ENCODE data around the gene OR5M11.
"Not testable (repeated sequence)": the region's sequence is repeated elsewhere in the genome, so short reads cannot be mapped to it uniquely, and the experiment has no call there.

The OR5M11 gene

DNA sequence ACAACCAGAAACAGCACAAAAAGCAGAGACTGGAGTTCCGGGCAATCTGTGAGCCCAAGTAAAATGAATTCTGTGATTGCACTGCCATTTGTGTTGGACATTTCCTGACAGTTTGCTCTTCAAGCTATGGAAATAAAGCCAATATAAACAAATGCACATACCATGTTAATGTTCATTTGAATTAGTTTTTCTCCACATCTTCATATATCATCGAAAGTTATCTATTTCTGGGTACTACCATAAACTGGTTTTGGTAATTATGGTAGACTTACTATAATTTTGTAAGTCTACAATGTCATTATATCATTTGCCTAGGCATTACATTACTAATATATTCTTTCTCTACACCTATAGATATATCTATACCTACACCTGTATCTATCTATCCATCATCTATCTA is at the start of gene OR5M11:
TSS of gene OR5M11 (minus strand) at position 101 of the 400 bp plus-strand sequence. CDS start at position 101, 0 bp downstream.
- no peak for DNase-seq (ENCODE audit: low read depth)

DNA sequence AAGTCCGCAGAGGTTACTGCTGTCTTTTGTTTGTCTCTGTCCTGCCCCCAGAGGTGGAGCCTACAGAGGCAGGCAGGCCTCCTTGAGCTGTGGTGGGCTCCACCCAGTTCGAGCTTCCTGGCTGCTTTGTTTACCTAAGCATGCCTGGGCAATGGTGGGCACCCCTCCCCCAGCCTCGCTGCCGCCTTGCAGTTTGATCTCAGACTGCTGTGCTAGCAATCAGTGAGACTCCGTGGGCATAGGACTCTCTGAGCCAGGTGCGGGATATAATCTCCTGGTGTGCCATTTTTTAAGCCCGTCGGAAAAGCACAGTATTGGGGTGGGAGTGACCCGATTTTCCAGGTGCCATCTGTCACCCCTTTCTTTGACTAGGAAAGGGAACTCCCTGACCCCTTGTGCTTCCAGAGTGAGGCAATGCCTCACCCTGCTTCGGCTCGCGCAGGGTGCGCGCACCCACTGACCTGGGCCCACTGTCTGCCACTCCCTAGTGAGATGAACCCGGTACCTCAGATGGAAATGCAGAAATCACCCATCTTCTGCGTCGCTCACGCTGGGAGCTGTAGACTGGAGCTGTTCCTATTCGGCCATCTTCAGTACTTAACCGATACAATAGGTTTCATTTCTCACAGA is 49.1 kb upstream of the OR5M11 start:
- not testable (repeated sequence) for DNase-seq (ENCODE audit: low read depth)

DNA sequence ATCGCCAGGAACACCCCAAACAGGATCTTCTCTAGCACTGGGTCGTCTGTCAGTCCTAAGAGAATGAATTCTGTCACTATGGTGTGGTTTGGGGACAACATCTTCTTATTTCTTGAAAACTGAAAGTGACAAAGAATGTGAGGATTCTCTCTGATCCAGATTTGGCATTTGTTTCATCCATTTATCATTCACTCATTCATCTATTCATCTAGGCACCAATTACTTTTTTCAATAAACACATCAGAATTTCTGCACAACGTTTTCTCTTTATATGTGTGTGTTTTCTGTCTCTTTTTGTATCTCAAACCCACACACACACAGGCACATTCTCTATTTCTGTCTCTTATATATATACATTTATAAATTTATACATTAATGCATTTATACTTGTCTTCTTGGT is 34.6 kb upstream of the OR5M11 start, which contains the start of gene OR5M10:
TSS of gene OR5M10 (minus strand) at position 101 of the 400 bp plus-strand sequence. CDS start at position 101, 0 bp downstream.
- DNase-seq (ENCODE audit: low read depth), result no peak

DNA sequence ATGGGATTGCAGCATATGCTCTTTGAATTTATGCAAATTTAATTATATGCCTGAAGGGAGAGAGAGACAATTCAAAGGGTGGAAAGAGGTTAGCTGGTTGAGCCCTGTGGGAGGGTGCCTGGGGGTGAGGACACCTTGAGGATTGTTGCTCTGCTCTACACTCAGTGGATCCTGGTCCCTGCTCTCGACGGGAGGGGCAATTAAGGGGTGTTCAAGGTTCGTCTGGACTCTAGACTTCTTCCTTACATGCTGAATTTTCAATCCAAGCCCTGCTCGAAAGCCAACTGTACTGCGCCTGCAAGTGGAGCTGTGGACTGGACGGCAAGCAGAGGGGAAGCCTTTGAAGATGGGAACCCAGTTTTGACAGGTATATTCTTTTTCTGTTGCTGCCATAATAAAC is 15.5 kb upstream of the OR5M11 start:
- DNase-seq (ENCODE audit: low read depth), result no peak

DNA sequence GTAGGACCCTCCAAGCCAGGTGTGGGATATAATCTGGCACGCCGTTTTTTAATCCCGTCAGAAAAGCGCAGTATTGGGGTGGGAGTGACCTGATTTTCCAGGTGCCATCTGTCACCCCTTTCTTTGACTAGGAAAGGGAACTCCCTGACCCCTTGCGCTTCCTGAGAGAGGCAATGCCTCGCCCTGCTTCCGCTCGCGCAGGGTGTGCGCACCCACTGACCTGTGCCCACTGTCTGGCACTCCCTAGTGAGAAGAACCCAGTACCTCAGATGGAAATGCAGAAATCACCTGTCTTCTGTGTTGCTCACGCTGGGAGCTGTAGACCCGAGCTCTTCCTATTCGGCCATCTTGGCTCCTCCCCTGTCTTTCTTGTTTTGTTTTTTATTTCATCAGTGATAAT is 11.6 kb upstream of the OR5M11 start:
- DNase-seq (ENCODE audit: low read depth), result not testable (repeated sequence)

DNA sequence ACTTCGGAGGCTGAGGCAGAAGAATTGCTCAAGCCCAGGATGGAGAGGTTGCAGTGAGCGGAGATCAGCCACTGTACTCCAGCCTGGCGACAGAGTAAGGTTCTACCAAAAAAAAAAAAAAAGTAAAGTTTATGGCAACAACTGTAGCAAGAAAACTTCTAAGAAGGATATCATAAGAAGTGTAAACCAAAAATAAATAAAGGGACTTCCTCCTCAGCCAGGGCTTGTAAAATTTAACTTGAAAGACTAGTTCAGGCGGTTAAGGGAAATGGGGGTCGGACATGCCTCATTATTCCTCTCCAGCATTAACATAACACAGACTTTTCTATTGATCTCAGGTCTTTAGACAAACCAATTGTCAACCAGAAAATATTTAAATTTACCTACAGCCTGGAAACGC is 2.5 kb upstream of the OR5M11 start:
- DNase-seq (ENCODE audit: low read depth), result no peak

DNA sequence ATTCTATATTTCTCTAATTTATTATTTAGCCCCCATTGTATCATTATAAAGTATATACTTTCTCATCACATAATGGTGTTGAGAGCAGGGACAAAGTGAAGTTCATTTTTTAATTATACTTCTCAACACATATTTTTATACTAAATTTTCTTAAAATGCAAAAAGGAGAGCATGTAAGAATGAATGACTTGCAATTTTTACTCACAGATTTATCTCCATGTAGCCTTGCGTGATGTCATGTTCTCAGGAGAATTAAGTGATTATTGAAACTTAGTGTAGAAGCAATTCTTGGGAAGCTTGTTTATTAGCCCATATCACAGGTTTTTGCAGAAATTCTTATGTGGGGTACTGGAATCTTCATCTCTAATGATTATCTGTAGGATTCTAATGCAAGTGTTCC is 682 bp upstream of the OR5M11 start:
- DNase-seq (ENCODE audit: low read depth), result no peak

DNA sequence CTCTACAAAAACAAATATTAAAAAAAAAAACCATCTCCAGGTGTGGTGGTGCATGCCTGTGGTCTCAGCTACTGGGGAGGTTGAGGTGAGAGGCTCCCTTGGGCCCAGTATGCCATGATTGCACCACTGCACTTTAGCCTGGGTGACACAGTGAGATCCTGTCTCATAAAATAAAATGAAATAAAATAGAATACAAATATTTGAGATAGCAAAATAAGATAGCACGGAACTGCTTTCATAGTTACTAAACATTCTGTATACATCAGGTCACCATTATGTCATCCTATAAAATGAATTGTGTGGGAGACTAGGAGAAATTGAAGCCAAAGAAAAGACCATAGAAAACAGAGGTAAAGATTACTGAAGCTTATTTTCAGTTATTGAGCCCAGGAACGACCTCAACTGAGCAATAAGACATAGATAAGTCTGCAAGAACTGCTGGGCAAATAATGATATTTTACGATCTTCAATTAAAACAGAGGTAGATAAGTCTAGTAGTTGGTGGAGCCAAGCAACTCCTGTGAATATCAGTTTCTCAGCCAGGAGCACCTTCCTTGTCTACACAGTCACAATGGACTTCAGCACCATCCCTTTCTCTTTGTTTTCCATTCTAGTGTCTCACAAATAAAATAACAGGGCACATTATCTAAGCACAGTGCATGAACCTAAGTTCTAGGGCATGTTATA is 9.9 kb downstream of the OR5M11 start:
- DNase-seq (ENCODE audit: low read depth), result no peak

DNA sequence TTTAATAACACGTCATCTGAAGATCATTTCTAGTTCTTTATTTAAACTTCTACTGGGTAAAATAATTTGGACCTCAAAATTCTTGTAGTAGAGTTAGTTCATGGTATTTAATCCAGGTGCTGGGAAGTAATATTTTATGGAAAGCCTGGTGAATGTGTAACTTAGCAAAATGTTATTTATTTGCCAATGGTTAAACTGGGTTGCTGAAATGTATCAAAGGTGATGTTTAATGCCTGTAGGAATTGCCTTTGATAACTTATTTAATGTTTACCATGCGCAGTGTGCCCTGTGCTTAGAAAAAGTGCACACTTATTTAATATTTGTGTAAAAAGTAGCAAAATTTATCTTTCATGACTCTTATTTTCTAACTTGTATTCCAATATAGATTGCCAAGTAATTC is 11.2 kb downstream of the OR5M11 start:
- no peak for DNase-seq (ENCODE audit: low read depth)

DNA sequence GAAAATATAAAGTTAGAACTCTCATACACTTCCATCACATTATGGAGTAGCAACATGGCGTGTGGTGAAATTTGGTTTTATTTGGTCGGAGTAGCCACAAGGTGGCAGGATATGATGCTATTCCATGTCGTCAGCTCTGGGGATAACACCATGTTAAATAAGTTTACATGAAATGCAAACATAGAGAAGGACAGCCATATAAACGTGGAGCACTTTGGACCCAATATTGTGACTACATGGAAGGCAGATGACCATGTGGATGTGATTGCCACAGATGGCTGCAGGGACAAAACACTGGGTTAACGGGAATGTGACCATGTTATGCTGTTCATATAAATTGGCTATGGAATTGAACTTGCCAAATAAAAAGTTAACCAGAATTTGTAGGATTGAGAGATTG is 21.0 kb downstream of the OR5M11 start:
- no peak for DNase-seq (ENCODE audit: low read depth)

DNA sequence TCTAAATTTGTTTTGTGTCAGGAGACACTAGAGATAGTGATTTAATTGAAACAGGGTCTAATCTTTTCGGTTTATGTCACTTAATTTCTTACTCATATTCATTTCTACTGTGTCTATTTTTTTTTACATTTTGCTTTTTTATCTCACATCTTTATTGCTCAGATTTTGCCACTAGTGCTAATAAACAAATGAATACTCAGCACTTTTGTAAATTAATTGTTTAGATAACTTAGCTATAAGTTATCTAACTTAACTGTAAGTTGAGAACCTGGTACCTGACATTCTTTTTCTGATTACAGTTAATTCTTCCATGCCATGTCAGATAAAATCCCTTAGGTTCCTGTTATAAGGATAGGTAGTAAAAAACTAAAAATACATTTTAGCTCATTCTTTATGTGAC is 29.8 kb downstream of the OR5M11 start:
- no peak for DNase-seq (ENCODE audit: low read depth)

DNA sequence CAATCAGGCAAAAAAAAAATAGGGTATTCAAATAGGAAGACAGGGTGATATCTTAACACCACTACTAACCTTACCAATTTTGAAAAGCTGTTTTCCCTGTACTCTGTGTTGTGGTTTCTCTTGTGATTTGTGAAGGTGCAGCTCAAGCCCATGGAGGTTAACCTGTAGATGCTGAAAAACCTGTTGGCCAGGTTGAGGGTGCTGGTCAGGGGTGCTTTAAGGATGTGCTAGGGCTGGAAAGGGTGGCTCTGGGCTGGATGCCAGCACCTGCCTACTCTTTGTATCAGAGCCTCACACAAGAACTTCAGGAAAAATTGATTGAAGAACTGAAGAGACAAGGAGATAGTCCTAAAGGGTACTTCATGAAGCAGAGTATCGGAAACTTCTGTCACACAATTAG is 33.6 kb downstream of the OR5M11 start:
- DNase-seq (ENCODE audit: low read depth), result no peak

DNA sequence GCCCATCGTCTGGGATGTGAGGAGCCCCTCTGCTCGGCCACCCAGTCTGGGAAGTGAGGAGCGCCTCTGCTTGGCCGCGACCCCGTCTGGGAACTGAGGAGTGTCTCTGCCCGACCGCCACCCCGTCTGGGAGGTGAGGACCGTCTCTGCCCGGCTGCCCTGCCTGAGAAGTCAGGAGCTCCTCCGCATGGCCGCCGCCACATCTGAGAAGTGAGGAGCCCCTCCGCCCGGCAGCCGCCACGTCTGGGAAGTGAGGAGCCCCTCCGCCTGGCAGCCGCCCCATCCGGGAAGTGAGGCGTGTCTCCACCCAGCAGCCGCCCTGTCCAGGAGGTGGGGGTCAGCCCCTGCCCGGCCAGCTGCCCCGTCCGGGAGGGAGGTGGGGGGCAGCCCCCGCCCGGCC is 46.0 kb downstream of the OR5M11 start:
- no peak for DNase-seq (ENCODE audit: low read depth)

DNA sequence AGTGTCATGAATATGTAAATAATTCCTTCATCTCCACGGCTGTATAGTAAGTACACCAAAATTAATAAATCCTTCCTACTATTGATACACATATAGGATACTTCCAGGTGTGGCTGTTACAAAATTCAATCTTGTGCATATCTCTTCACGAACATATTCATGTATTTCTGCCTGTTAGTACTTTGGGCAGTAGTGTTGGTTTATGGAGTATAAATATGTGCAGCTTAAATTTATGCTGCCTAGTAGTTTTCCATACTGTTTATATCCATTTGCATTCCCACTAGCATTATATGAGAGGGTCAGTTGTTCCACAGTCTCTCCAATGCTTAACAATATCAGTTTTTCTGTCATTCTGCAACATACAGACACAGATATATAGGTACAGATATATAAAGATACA is 47.9 kb downstream of the OR5M11 start:
- no peak for DNase-seq (ENCODE audit: low read depth)

Measured in stimulated activated CD8-positive, alpha-beta memory T cell treated with anti-CD3 and anti-CD28 coated beads, Interleukin-4, amount 100 ng/mL, for 24 hours (primary cell).